ENCODE measurements around the gene CHST1. TPM values are rescaled to one million over a fixed set of nuclear protein-coding genes. Genes with fewer than 3 reads are reported as not detected.

Gene CHST1
- total and polyA plus RNA-seq, 8 donors: 3.1 to 10.2 (median 5.6) TPM

- H3K27me3 ChIP-seq: peaks cover 0 to 31% of the 10 kb centered on the region in 2 donors
- no peaks in the 10 kb centered on the region for H3K9me3 ChIP-seq
- H3K36me3 ChIP-seq: no peaks in the 10 kb centered on the region
- no peaks in the 10 kb centered on the region for H3K4me1 ChIP-seq
- intact Hi-C loops (cut with DNase I): no loop called here
- H3K27ac ChIP-seq: no peak overlapping the region
- ATAC-seq: no peak
- no peak for DNase-seq
- no peak overlapping the region for H3K4me3 ChIP-seq
- no peak for TF ChIP-seq CTCF (IDR thresholded peaks at IDR 0.05)
These were observed 20.2 kb downstream of the CHST1 start for GRCh38 chr11:45644981-45645889.

GRCh38 chr11:45643598-45644260 is 21.7 kb downstream of the CHST1 start:
- H3K27ac ChIP-seq: no peak overlapping the region
- H3K9me3 ChIP-seq: no peaks in the 10 kb centered on the region
- H3K4me3 ChIP-seq: no peak overlapping the region
- intact Hi-C loops (cut with DNase I): no loop called here
- H3K36me3 ChIP-seq: no peaks in the 10 kb centered on the region
- DNase-seq (no peak), ATAC-seq (no peak)
- peaks cover 0 to 17% of the 10 kb centered on the region in 2 donors for H3K27me3 ChIP-seq
- no peaks in the 10 kb centered on the region for H3K4me1 ChIP-seq
- no peak for TF ChIP-seq CTCF (IDR thresholded peaks at IDR 0.05)

DNA sequence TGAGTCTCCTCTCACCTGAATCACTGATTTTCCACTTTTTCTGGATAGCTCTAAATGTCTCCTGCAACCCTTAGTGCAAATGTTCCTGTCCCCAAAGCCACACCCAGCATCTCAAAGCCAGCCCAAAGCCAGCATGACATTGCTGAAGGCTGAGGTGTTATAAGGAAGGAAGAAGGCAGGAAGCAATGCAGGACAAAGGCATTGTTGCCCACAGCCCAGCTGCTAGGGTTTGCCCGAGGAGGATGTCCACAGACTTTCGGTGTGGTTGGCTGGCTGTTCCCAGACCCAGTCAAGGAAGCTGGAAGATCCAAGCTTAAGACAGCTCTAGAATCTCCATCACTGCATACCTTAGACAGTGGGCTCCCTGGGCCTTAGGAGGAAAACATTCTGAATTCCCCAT is 23.5 kb downstream of the CHST1 start:
- Histone ChIP-seq H3K27me3 (no peaks in the 10 kb centered on the region), H3K36me3 (no peaks in the 10 kb centered on the region), H3K27ac (no peak overlapping the region), H3K4me1 (no peaks in the 10 kb centered on the region), H3K9me3 (peaks cover 0 to 6% of the 10 kb centered on the region in 2 donors), H3K4me3 (no peak overlapping the region)
- ATAC-seq (no peak), DNase-seq (no peak)
- intact Hi-C loops (cut with DNase I): no loop called here
- TF ChIP-seq CTCF (IDR thresholded peaks at IDR 0.05): no peak

- TF ChIP-seq CTCF (IDR thresholded peaks at IDR 0.05): no peak
- Histone ChIP-seq H3K9me3 (peaks cover 0 to 6% of the 10 kb centered on the region in 2 donors), H3K27me3 (no peaks in the 10 kb centered on the region), H3K4me3 (no peak overlapping the region), H3K36me3 (no peaks in the 10 kb centered on the region), H3K4me1 (no peaks in the 10 kb centered on the region), H3K27ac (no peak overlapping the region)
- intact Hi-C loops (cut with DNase I): no loop called here
- ATAC-seq (no peak), DNase-seq (no peak)
These were observed 27.4 kb downstream of the CHST1 start for GRCh38 chr11:45638051-45638450.

- ATAC-seq (no peak), DNase-seq (no peak)
- no peaks in the 10 kb centered on the region for H3K4me1 ChIP-seq
- peaks cover 0 to 9% of the 10 kb centered on the region in 2 donors for H3K9me3 ChIP-seq
- no peaks in the 10 kb centered on the region for H3K27me3 ChIP-seq
- intact Hi-C loops (cut with DNase I): no loop called here
- no peaks in the 10 kb centered on the region for H3K36me3 ChIP-seq
- no peak overlapping the region for H3K4me3 ChIP-seq
- H3K27ac ChIP-seq: no peak overlapping the region
- no peak for TF ChIP-seq CTCF (IDR thresholded peaks at IDR 0.05)
These were observed 29.5 kb downstream of the CHST1 start for GRCh38 chr11:45635907-45636306.

All from left lung (tissue), 10 donors.